Measurements from ENCODE around the gene AGFG1. TPM values are rescaled to one million over a fixed set of nuclear protein-coding genes. Genes with fewer than 3 reads are reported as not detected.

AGFG1 gene
- total RNA-seq, 1 experiment from 2014 or later: 122 TPM

DNA sequence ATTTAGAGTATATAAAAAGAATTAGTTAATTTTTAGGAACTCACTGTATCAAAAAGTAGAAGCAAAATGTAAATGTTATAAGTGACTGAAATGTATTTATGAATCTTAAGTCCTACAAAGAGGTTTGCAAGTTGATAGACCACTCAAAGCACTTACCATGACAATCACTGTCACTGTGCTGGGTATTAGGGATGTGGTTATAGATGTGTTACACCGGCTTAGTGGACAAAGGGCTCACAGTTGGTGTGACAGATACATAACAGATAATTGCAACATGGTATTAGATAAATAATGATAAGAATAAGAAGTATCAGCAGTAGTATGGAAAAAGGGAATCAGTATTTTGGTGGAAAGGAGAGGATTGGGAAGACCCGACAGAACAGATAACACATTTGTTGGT, 21.6 kb downstream of the AGFG1 start:
- POLR2A ChIA-PET (ENCODE audit: low non-redundant PET): no interaction called here
- CTCF ChIA-PET: no interaction called here
- intact Hi-C loops (cut with micrococcal nuclease; ENCODE audit: unreplicated experiment): no loop called here
- BruUV-seq (replicated peaks): no TSS peak
- H3K9me3 ChIP-seq (ENCODE audit: low read depth, low read length, poor library complexity, severe bottlenecking): no peaks in the 10 kb centered on the region
- H3K27me3 ChIP-seq (replicated peaks; ENCODE audit: insufficient read depth, low read depth, low read length, poor library complexity): no peaks in the 10 kb centered on the region
- DNase-seq (ENCODE audit: low spot score): no peak
- H3K27ac ChIP-seq (ENCODE audit: low read depth, low read length, poor library complexity, severe bottlenecking): no peak overlapping the region
- peaks cover 24% of the 10 kb centered on the region for H3K4me1 ChIP-seq (ENCODE audit: insufficient read depth, low read length, poor library complexity, severe bottlenecking)
- no peak for TF ChIP-seq EZH2 (IDR thresholded peaks at IDR 0.05; ENCODE audit: borderline replicate concordance, low read depth, low read length, poor library complexity, severe bottlenecking)
- TF ChIP-seq, protein P1, sequence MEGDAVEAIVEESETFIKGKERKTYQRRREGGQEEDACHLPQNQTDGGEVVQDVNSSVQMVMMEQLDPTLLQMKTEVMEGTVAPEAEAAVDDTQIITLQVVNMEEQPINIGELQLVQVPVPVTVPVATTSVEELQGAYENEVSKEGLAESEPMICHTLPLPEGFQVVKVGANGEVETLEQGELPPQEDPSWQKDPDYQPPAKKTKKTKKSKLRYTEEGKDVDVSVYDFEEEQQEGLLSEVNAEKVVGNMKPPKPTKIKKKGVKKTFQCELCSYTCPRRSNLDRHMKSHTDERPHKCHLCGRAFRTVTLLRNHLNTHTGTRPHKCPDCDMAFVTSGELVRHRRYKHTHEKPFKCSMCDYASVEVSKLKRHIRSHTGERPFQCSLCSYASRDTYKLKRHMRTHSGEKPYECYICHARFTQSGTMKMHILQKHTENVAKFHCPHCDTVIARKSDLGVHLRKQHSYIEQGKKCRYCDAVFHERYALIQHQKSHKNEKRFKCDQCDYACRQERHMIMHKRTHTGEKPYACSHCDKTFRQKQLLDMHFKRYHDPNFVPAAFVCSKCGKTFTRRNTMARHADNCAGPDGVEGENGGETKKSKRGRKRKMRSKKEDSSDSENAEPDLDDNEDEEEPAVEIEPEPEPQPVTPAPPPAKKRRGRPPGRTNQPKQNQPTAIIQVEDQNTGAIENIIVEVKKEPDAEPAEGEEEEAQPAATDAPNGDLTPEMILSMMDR (conservative IDR thresholded peaks at IDR 0.05; ENCODE audit: low read depth, low read length): no peak
- no peak overlapping the region for H3K4me3 ChIP-seq (ENCODE audit: low read depth, low read length, poor library complexity, severe bottlenecking)
- H3K36me3 ChIP-seq (ENCODE audit: insufficient read depth, low read length, poor library complexity, severe bottlenecking): no peaks in the 10 kb centered on the region

DNA sequence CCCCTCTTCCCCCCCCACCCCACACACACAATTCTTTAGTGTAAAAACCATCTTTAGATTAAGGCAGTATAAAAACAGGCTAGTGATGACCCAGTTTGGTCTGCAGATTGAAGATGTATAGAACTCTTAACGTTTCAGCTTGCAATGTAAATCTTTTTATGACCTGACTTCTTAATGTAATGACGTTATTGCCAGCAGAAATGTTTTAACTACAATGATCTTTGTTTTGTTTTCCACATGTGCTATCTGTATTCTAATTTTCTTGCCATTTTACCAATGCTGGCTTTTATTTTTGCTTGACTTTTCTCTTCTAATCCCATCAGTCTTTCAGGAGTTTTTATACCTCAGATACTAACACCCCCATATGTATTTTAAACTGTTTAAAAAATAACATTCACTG, 25.2 kb downstream of the AGFG1 start:
- DNase-seq (ENCODE audit: low spot score): no peak
- H3K27ac ChIP-seq (ENCODE audit: low read depth, low read length, poor library complexity, severe bottlenecking): no peak overlapping the region
- TF ChIP-seq EZH2 (IDR thresholded peaks at IDR 0.05; ENCODE audit: borderline replicate concordance, low read depth, low read length, poor library complexity, severe bottlenecking): no peak
- TF ChIP-seq, protein P1 (conservative IDR thresholded peaks at IDR 0.05; ENCODE audit: low read depth, low read length): no peak
- no peaks in the 10 kb centered on the region for H3K27me3 ChIP-seq (replicated peaks; ENCODE audit: insufficient read depth, low read depth, low read length, poor library complexity)
- intact Hi-C loops (cut with micrococcal nuclease; ENCODE audit: unreplicated experiment): no loop called here
- H3K36me3 ChIP-seq (ENCODE audit: insufficient read depth, low read length, poor library complexity, severe bottlenecking): no peaks in the 10 kb centered on the region
- H3K4me3 ChIP-seq (ENCODE audit: low read depth, low read length, poor library complexity, severe bottlenecking): no peak overlapping the region
- BruUV-seq (replicated peaks): no TSS peak
- no peaks in the 10 kb centered on the region for H3K4me1 ChIP-seq (ENCODE audit: insufficient read depth, low read length, poor library complexity, severe bottlenecking)
- no peaks in the 10 kb centered on the region for H3K9me3 ChIP-seq (ENCODE audit: low read depth, low read length, poor library complexity, severe bottlenecking)
- ChIA-PET CTCF (no interaction called here), POLR2A (ENCODE audit: low non-redundant PET) (no interaction called here)

DNA sequence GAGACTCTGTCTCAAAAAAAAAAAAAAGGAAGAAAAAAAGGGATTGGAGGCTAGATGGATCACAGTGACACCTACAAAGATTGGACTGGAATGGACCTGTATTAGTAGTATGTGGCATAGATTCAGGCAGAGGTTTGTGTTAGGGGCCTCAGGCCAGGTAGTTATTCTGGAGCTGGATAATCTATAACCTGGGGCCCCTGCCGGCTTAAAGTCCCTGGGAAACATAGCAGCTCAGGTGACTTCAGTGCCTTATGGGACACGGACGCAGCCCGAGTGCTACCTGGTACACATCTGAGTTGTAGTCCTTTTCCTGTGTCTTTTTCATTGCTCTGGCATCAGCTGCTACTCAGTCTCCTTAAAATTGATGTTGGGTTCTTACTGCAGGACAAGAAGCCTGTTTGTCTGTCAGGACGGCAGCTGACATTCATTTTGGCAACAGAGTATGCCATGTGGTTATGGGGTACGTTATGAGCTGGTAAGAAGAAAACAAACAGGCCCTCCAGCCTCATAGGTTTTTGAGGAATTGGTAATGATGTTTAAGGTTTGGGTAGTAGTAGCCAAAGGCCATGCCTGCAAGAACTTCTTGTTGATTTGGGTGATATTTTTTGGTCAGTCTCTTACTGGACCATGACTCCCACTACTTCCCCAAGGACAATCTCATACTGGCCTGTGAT, 27.8 kb downstream of the AGFG1 start:
- Histone ChIP-seq H3K4me3 (ENCODE audit: low read depth, low read length, poor library complexity, severe bottlenecking) (no peak overlapping the region), H3K27me3 (replicated peaks; ENCODE audit: insufficient read depth, low read depth, low read length, poor library complexity) (no peaks in the 10 kb centered on the region), H3K36me3 (ENCODE audit: insufficient read depth, low read length, poor library complexity, severe bottlenecking) (no peaks in the 10 kb centered on the region), H3K4me1 (ENCODE audit: insufficient read depth, low read length, poor library complexity, severe bottlenecking) (peaks cover 2% of the 10 kb centered on the region), H3K9me3 (ENCODE audit: low read depth, low read length, poor library complexity, severe bottlenecking) (no peaks in the 10 kb centered on the region), H3K27ac (ENCODE audit: low read depth, low read length, poor library complexity, severe bottlenecking) (no peak overlapping the region)
- ChIA-PET CTCF (no interaction called here), POLR2A (ENCODE audit: low non-redundant PET) (no interaction called here)
- TF ChIP-seq EZH2 (IDR thresholded peaks at IDR 0.05; ENCODE audit: borderline replicate concordance, low read depth, low read length, poor library complexity, severe bottlenecking): no peak
- TF ChIP-seq, protein P1 (conservative IDR thresholded peaks at IDR 0.05; ENCODE audit: low read depth, low read length): no peak
- DNase-seq (ENCODE audit: low spot score): no peak
- intact Hi-C loops (cut with micrococcal nuclease; ENCODE audit: unreplicated experiment): no loop called here
- BruUV-seq (replicated peaks): no TSS peak

Measured in A673 (cell line).